ENCODE results near the gene PTGR3. TPM values are rescaled to one million over a fixed set of nuclear protein-coding genes. Genes with fewer than 3 reads are reported as not detected.

PTGR3 gene
- total RNA-seq, 1 experiment from 2014 or later = 31.7 TPM

- Mint-ChIP-seq H3K27me3 (ENCODE audit: unreplicated experiment) (peaks cover 19% of the 10 kb centered on the region), H3K36me3 (ENCODE audit: insufficient read depth, unreplicated experiment) (no peaks in the 10 kb centered on the region), H3K27ac (ENCODE audit: unreplicated experiment) (no peak overlapping the region), H3K9me3 (ENCODE audit: low read depth, unreplicated experiment) (no peaks in the 10 kb centered on the region), H3K4me1 (ENCODE audit: low read depth, unreplicated experiment) (peaks cover 15% of the 10 kb centered on the region), H3K4me3 (ENCODE audit: low read depth, unreplicated experiment) (no peak overlapping the region)
- intact Hi-C loops (cut with micrococcal nuclease; ENCODE audit: unreplicated experiment) = no loop called here
- BruUV-seq (replicated peaks) = no TSS peak
- CTCF ChIA-PET = no interaction called here
- TF ChIP-seq CTCF (IDR thresholded peaks at IDR 0.05; ENCODE audit: unreplicated experiment) = no peak
- DNase-seq = no peak
Observed at GRCh38 chr18:75176849-75177248, 32.1 kb downstream of the PTGR3 start.

DNA sequence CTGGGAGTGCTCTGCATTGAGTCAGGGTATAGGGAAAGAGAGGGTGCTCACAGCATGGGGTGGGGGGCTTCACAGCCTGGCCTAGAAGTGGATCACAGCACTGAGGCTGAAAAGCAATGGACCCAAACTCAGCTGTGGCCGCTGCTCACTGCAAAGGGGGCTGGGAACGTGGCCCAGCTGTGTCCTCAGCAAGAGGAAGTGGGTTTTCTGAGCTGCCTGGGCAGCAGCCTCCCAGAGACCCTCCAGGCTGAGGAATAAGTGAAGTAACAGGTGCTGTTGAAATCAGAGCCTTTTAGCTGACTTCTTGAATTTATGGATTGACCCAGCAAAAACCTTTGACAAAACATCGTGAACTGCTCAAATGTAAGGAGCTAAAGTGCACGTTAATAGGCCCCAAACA is 35.2 kb downstream of the PTGR3 start:
- Mint-ChIP-seq H3K27ac (ENCODE audit: unreplicated experiment) (no peak overlapping the region), H3K36me3 (ENCODE audit: insufficient read depth, unreplicated experiment) (no peaks in the 10 kb centered on the region), H3K9me3 (ENCODE audit: low read depth, unreplicated experiment) (no peaks in the 10 kb centered on the region), H3K4me1 (ENCODE audit: low read depth, unreplicated experiment) (peaks cover 15% of the 10 kb centered on the region), H3K4me3 (ENCODE audit: low read depth, unreplicated experiment) (no peak overlapping the region), H3K27me3 (ENCODE audit: unreplicated experiment) (peaks cover 21% of the 10 kb centered on the region)
- BruUV-seq (replicated peaks) = no TSS peak
- no peak for TF ChIP-seq CTCF (IDR thresholded peaks at IDR 0.05; ENCODE audit: unreplicated experiment)
- CTCF ChIA-PET = no interaction called here
- DNase-seq = no peak
- intact Hi-C loops (cut with micrococcal nuclease; ENCODE audit: unreplicated experiment) = no loop called here

GRCh38 chr18:75173125-75173432 is 35.9 kb downstream of the PTGR3 start:
- Mint-ChIP-seq H3K27me3 (ENCODE audit: unreplicated experiment) (peaks cover 21% of the 10 kb centered on the region), H3K4me3 (ENCODE audit: low read depth, unreplicated experiment) (no peak overlapping the region), H3K36me3 (ENCODE audit: insufficient read depth, unreplicated experiment) (no peaks in the 10 kb centered on the region), H3K27ac (ENCODE audit: unreplicated experiment) (no peak overlapping the region), H3K4me1 (ENCODE audit: low read depth, unreplicated experiment) (peaks cover 15% of the 10 kb centered on the region), H3K9me3 (ENCODE audit: low read depth, unreplicated experiment) (no peaks in the 10 kb centered on the region)
- TF ChIP-seq CTCF (IDR thresholded peaks at IDR 0.05; ENCODE audit: unreplicated experiment) = no peak
- CTCF ChIA-PET = no interaction called here
- intact Hi-C loops (cut with micrococcal nuclease; ENCODE audit: unreplicated experiment) = no loop called here
- no peak for DNase-seq
- no TSS peak for BruUV-seq (replicated peaks)

DNA sequence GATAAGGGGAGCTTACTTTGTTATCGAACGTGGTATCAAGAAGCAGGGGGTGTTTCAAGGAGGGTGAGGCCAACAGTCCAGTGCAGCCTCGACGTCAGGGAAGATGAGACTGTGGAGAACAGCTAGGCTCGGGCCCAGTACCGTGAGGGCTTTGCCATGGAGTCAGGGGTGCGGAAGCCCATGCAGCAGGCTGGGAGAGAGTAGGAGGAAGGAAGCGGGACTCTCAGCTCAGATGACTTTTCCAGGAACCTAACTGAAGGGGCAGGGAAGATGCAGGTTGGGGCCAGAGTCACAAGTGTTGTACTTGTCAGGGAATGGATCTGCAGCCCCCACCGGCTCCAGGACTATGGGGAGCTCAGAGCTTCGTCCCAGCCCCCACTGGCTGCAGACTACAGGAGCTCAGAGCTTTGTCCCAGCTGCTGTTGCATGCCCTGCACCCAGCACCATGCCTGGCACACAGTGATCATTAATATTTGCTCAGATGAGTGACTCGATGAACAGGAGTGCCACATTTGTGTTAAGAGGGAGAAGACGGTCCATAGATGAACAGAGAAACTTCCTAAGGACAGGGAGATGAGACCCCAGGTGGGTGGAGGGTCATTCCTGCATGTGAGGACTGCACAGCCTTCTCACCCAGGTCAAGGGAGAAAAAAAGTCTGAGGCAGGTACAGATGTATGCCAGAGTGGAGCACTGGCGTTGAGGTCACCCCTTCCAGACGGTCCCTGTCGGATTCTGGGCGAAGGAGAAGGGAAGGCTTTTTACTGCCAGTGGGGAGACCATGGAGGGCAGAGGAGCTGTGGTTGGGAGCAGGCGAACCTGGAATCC is 36.4 kb downstream of the PTGR3 start:
- Mint-ChIP-seq H3K27me3 (ENCODE audit: unreplicated experiment) (peaks cover 21% of the 10 kb centered on the region), H3K36me3 (ENCODE audit: insufficient read depth, unreplicated experiment) (no peaks in the 10 kb centered on the region), H3K4me1 (ENCODE audit: low read depth, unreplicated experiment) (peaks cover 15% of the 10 kb centered on the region), H3K9me3 (ENCODE audit: low read depth, unreplicated experiment) (no peaks in the 10 kb centered on the region), H3K4me3 (ENCODE audit: low read depth, unreplicated experiment) (no peak overlapping the region), H3K27ac (ENCODE audit: unreplicated experiment) (no peak overlapping the region)
- CTCF ChIA-PET = interaction anchor here (0.8 kb wide), 1 partner anchor 11 kb away, joined by 4 read pairs; no protein-coding TSS in a partner anchor
- no peak for DNase-seq
- intact Hi-C loops (cut with micrococcal nuclease; ENCODE audit: unreplicated experiment) = no loop called here
- no peak for TF ChIP-seq CTCF (IDR thresholded peaks at IDR 0.05; ENCODE audit: unreplicated experiment)
- no TSS peak for BruUV-seq (replicated peaks)

Measured in Calu3 (cell line).